Activated CD8-positive, alpha-beta T cell treated with anti-CD3 and anti-CD28 coated beads for 36 hours (primary cell): ENCODE results near the gene FXYD3. TPM values are rescaled to one million over a fixed set of nuclear protein-coding genes. Genes with fewer than 3 reads are reported as not detected.
A peak's percentile ranks its signal among the peaks of the same experiment; 100 is the strongest.

ENCODE experiments used
- ATAC-seq: fragments of 200-7000 bp; cut with Tn5 transposase; one replicate; pipeline ENCODE4 v1.10.0; 2021; ENCODE audit warnings: mild to moderate bottlenecking, moderate library complexity
- CTCF ChIA-PET: fragments of 350-600 bp; sonication (Branson Sonifier 250); formaldehyde crosslinking; loops from one replicate; lab custom pipeline; 2021; ENCODE audit warnings: antibody characterized with exemption; lab: Charles Lee
- POLR2A ChIA-PET: fragments of 350-600 bp; sonication (Branson Sonifier 250); formaldehyde crosslinking; loops from one replicate; lab custom pipeline; 2021; ENCODE audit warnings: antibody characterized with exemption; lab: Charles Lee
- DNase-seq: peaks from one replicate; pipeline ENCODE4 v3.0.0-alpha.2; 2020
- H3K27ac Mint-ChIP-seq: one replicate; pipeline ENCODE4 v1.8.0; 2021; ENCODE audit warnings: mild to moderate bottlenecking, mixed read lengths
- H3K27me3 Mint-ChIP-seq: one replicate; pipeline ENCODE4 v1.8.0; 2021; ENCODE audit warnings: mixed read lengths
- H3K36me3 Mint-ChIP-seq: one replicate; pipeline ENCODE4 v1.8.0; 2021; ENCODE audit warnings: low read depth, mixed read lengths
- H3K4me1 Mint-ChIP-seq: one replicate; pipeline ENCODE4 v1.8.0; 2021; ENCODE audit warnings: low read depth, mixed read lengths
- H3K4me3 Mint-ChIP-seq: one replicate; pipeline ENCODE4 v1.8.0; 2021; ENCODE audit warnings: mild to moderate bottlenecking, moderate library complexity, mixed read lengths
- H3K9me3 Mint-ChIP-seq: one replicate; pipeline ENCODE4 v1.8.0; 2021; ENCODE audit warnings: mixed read lengths
- CTCF ChIP-seq: fragments of 200-600 bp; IDR thresholded peaks from one replicate; pipeline ENCODE4 v1.8.0; 2022; ENCODE audit warnings: antibody characterized with exemption, mild to moderate bottlenecking
- intact Hi-C: fragments of 100-400 bp; cut with micrococcal nuclease; formaldehyde crosslinking; loops from one replicate; pipeline ENCODE4 v1.10.0; 2022
- total RNA-seq, 2 experiments: library from RNA; stranded (reverse); gene quantifications; one replicate each; pipeline ENCODE4 v1.2.3, GENCODE V29; 2021

Gene FXYD3
- total RNA-seq, 2 experiments from 2014 or later = not detected

DNA sequence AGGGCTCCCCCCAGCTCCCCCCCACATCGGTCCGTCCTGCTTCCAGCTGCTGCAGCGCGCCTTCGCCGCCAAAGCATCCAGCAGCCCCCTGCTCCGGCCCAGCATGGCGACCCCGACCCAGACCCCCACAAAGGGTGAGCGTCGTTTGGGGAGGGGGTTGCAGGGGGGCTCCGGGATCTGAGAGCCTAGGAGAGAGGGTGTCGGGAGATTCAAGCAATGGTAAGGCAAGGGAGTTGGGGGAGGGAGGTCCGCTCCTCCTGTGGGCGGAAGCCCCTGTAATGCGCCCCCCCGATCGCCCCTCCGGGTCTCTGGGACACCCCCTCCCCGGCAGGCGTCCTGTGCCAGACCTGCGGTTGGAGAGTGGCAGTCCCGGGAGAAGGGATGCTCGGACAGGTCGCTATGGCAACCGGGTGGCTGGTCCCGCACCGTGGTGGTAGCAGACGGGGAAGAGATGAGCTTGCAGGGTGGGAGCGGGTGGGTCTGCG lies 27.6 kb downstream of the FXYD3 start, which contains the start of gene FXYD7:
FXYD7 (plus strand) TSS at position 25 of the 485 bp plus-strand sequence; CDS start at position 104, 79 bp downstream.
- TF ChIP-seq CTCF = peak; percentile 57
- H3K4me3 Mint-ChIP-seq = peak within 1 kb of the TSS; percentile 74
- no peaks in the 10 kb centered on the region for H3K9me3 Mint-ChIP-seq
- intact Hi-C loops = loop anchor here (5.0 to 10.0 kb wide), 2 partner anchors 69 to 122 kb away; partner anchors contain the start of gene USF2
- H3K27me3 Mint-ChIP-seq = peaks cover 7% of the 10 kb centered on the region
- H3K27ac Mint-ChIP-seq = no peak within 1 kb of the TSS
- H3K4me1 Mint-ChIP-seq = peaks cover 36% of the 10 kb centered on the region
- ChIA-PET CTCF (interaction anchor here (0.6 to 3.9 kb wide), 6 partner anchors 11 to 191 kb away, joined by 3 to 57 read pairs (median 3); partner anchors contain the start of genes FAM187B and FXYD5), POLR2A (interaction anchor here (1.1 to 1.9 kb wide), 3 partner anchors 11 to 123 kb away, joined by 3 to 9 read pairs (median 4); partner anchors contain the start of gene FXYD5)
- DNase-seq = no peak
- no peaks in the 10 kb centered on the region for H3K36me3 Mint-ChIP-seq
- no peak for ATAC-seq

DNA sequence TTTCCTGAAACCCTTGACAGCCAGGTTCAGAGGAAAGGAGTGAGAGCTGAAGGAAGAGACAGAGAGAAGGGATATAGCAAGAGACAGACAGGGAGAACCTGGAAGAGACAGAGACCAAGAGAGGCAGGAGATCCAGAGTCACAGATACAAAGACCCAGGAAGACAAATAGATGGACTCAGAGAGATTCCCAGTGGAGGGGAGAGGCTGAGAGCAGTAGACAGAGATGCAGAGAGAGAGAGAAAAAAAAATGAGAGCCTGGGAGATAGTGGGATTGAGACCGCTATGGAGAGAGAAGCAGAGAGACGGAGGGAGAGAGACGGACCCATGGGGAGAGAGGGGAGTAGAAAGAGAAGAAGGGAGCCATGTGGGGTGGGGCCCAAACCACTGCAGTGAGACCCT lies 28.2 kb downstream of the FXYD3 start:
- Mint-ChIP-seq H3K27me3 (peaks cover 7% of the 10 kb centered on the region), H3K36me3 (no peaks in the 10 kb centered on the region), H3K4me1 (peaks cover 36% of the 10 kb centered on the region), H3K27ac (no peak overlapping the region), H3K4me3 (no peak overlapping the region), H3K9me3 (no peaks in the 10 kb centered on the region)
- CTCF ChIA-PET = interaction anchor here (0.6 to 3.9 kb wide), 4 partner anchors 10 to 84 kb away, joined by 3 to 57 read pairs (median 3); partner anchors contain the start of genes FAM187B and FXYD5
- TF ChIP-seq CTCF = no peak
- POLR2A ChIA-PET = interaction anchor here (1.1 to 1.9 kb wide), 3 partner anchors 10 to 122 kb away, joined by 3 to 9 read pairs (median 4); partner anchors contain the start of gene FXYD5
- intact Hi-C loops = loop anchor here (5.0 to 10.0 kb wide), 2 partner anchors 68 to 121 kb away; partner anchors contain the start of gene USF2
- ATAC-seq = no peak
- no peak for DNase-seq

DNA sequence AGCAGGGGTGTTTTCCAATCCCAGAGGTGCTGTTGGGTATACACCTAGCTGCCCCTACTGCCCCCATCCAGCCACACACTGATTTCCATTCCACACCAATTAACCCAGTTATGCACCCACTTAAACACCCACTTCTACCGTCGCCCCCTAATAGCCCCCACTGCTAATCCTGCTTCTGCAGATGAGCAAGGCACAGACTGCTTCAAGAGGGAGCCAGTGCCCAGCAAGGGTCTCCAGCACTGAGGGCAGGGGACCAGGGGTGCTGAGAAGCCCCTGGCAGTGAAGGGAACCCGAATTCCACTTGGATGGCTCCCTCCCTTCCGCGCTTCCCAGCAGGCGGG lies 28.6 kb downstream of the FXYD3 start:
- no peak for ATAC-seq
- CTCF ChIA-PET = interaction anchor here (0.6 to 2.2 kb wide), 2 partner anchors 10 to 72 kb away, joined by 3 to 16 read pairs; partner anchors contain the start of gene FXYD5
- Mint-ChIP-seq H3K4me1 (peaks cover 36% of the 10 kb centered on the region), H3K27ac (no peak overlapping the region), H3K9me3 (no peaks in the 10 kb centered on the region), H3K27me3 (peaks cover 7% of the 10 kb centered on the region), H3K4me3 (no peak overlapping the region), H3K36me3 (no peaks in the 10 kb centered on the region)
- POLR2A ChIA-PET = interaction anchor here (0.8 to 1.9 kb wide), 4 partner anchors 10 to 122 kb away, joined by 3 to 9 read pairs (median 4); partner anchors contain the start of gene FXYD5
- no peak for TF ChIP-seq CTCF
- no peak for DNase-seq
- intact Hi-C loops = loop anchor here (5.0 to 10.0 kb wide), 2 partner anchors 68 to 121 kb away; partner anchors contain the start of gene USF2

- DNase-seq (no peak), ATAC-seq (no peak)
- CTCF ChIA-PET = interaction anchor here (2.2 kb wide), 1 partner anchor 9 kb away, joined by 16 read pairs; the partner anchor contains the start of gene FXYD5
- TF ChIP-seq CTCF = no peak
- intact Hi-C loops = loop anchor here (5.0 to 10.0 kb wide), 2 partner anchors 67 to 120 kb away; partner anchors contain the start of gene USF2
- POLR2A ChIA-PET = interaction anchor here (0.8 to 1.9 kb wide), 6 partner anchors 9 to 210 kb away, joined by 3 to 9 read pairs (median 4); partner anchors contain the start of gene FXYD5
- peaks cover 7% of the 10 kb centered on the region for H3K27me3 Mint-ChIP-seq
- no peak overlapping the region for H3K4me3 Mint-ChIP-seq
- no peaks in the 10 kb centered on the region for H3K36me3 Mint-ChIP-seq
- H3K4me1 Mint-ChIP-seq = peaks cover 36% of the 10 kb centered on the region
- no peak overlapping the region for H3K27ac Mint-ChIP-seq
- H3K9me3 Mint-ChIP-seq = no peaks in the 10 kb centered on the region
Observed at GRCh38 chr19:35144600-35145436, 29.2 kb downstream of the FXYD3 start.
